ENCODE results near the gene IGHMBP2.

IGHMBP2 gene

GRCh38 chr11:68892576-68892975, 11.1 kb upstream of the IGHMBP2 start:
- H3K9ac ChIP-seq (ENCODE audit: low read depth, low read length): no peak overlapping the region
- no peaks in the 10 kb centered on the region for H3K27me3 ChIP-seq (ENCODE audit: control insufficient read depth, insufficient read depth, low read length)

GRCh38 chr11:68893282-68893681, 10.4 kb upstream of the IGHMBP2 start:
- Histone ChIP-seq H3K27me3 (ENCODE audit: control insufficient read depth, insufficient read depth, low read length) (no peaks in the 10 kb centered on the region), H3K9me3 (ENCODE audit: control insufficient read depth, insufficient read depth, low read length) (no peaks in the 10 kb centered on the region), H3K4me3 (ENCODE audit: low read depth, low read length) (no peak overlapping the region), H3K4me1 (ENCODE audit: control insufficient read depth, insufficient read depth, low read length) (peaks cover 3% of the 10 kb centered on the region), H3K36me3 (ENCODE audit: control insufficient read depth, insufficient read depth, low read length) (peaks cover 61% of the 10 kb centered on the region), H3K9ac (ENCODE audit: low read depth, low read length) (no peak overlapping the region)

More at GRCh38 chr11:68892576-68892975, 11.1 kb upstream of the IGHMBP2 start:
- no peak overlapping the region for H3K4me3 ChIP-seq (ENCODE audit: low read depth, low read length)
- H3K9me3 ChIP-seq (ENCODE audit: control insufficient read depth, insufficient read depth, low read length): no peaks in the 10 kb centered on the region
- H3K4me1 ChIP-seq (ENCODE audit: control insufficient read depth, insufficient read depth, low read length): peaks cover 3% of the 10 kb centered on the region
- H3K36me3 ChIP-seq (ENCODE audit: control insufficient read depth, insufficient read depth, low read length): peaks cover 54% of the 10 kb centered on the region

GRCh38 chr11:68896171-68896959, 7.3 kb upstream of the IGHMBP2 start:
- Histone ChIP-seq H3K9ac (ENCODE audit: low read depth, low read length) (no peak overlapping the region), H3K4me1 (ENCODE audit: control insufficient read depth, insufficient read depth, low read length) (no peaks in the 10 kb centered on the region), H3K9me3 (ENCODE audit: control insufficient read depth, insufficient read depth, low read length) (no peaks in the 10 kb centered on the region), H3K4me3 (ENCODE audit: low read depth, low read length) (no peak overlapping the region), H3K27me3 (ENCODE audit: control insufficient read depth, insufficient read depth, low read length) (no peaks in the 10 kb centered on the region), H3K36me3 (ENCODE audit: control insufficient read depth, insufficient read depth, low read length) (peaks cover 53% of the 10 kb centered on the region)

- peaks cover 49% of the 10 kb centered on the region for H3K36me3 ChIP-seq (ENCODE audit: control insufficient read depth, insufficient read depth, low read length)
These were observed 6.2 kb upstream of the IGHMBP2 start for GRCh38 chr11:68897441-68897840.

GRCh38 chr11:68900835-68901381, 2.8 kb upstream of the IGHMBP2 start:
- H3K27me3 ChIP-seq (ENCODE audit: control insufficient read depth, insufficient read depth, low read length): no peaks in the 10 kb centered on the region
- H3K9ac ChIP-seq (ENCODE audit: low read depth, low read length): no peak overlapping the region
- no peaks in the 10 kb centered on the region for H3K4me1 ChIP-seq (ENCODE audit: control insufficient read depth, insufficient read depth, low read length)
- H3K36me3 ChIP-seq (ENCODE audit: control insufficient read depth, insufficient read depth, low read length): peaks cover 36% of the 10 kb centered on the region
- no peak overlapping the region for H3K4me3 ChIP-seq (ENCODE audit: low read depth, low read length)
- no peaks in the 10 kb centered on the region for H3K9me3 ChIP-seq (ENCODE audit: control insufficient read depth, insufficient read depth, low read length)

More at GRCh38 chr11:68897441-68897840, 6.2 kb upstream of the IGHMBP2 start:
- H3K4me3 ChIP-seq (ENCODE audit: low read depth, low read length): no peak overlapping the region
- no peak overlapping the region for H3K9ac ChIP-seq (ENCODE audit: low read depth, low read length)
- no peaks in the 10 kb centered on the region for H3K4me1 ChIP-seq (ENCODE audit: control insufficient read depth, insufficient read depth, low read length)
- H3K27me3 ChIP-seq (ENCODE audit: control insufficient read depth, insufficient read depth, low read length): no peaks in the 10 kb centered on the region
- H3K9me3 ChIP-seq (ENCODE audit: control insufficient read depth, insufficient read depth, low read length): no peaks in the 10 kb centered on the region

- peak overlapping the region; percentile 87 for H3K4me3 ChIP-seq (ENCODE audit: low read depth, low read length)
- H3K27me3 ChIP-seq (ENCODE audit: control insufficient read depth, insufficient read depth, low read length): no peaks in the 10 kb centered on the region
- H3K9ac ChIP-seq (ENCODE audit: low read depth, low read length): peak overlapping the region; percentile 80
- no peaks in the 10 kb centered on the region for H3K9me3 ChIP-seq (ENCODE audit: control insufficient read depth, insufficient read depth, low read length)
- no peaks in the 10 kb centered on the region for H3K4me1 ChIP-seq (ENCODE audit: control insufficient read depth, insufficient read depth, low read length)
- peaks cover 13% of the 10 kb centered on the region for H3K36me3 ChIP-seq (ENCODE audit: control insufficient read depth, insufficient read depth, low read length)
These were observed 657 bp downstream of the IGHMBP2 start for GRCh38 chr11:68904248-68904847.

DNA sequence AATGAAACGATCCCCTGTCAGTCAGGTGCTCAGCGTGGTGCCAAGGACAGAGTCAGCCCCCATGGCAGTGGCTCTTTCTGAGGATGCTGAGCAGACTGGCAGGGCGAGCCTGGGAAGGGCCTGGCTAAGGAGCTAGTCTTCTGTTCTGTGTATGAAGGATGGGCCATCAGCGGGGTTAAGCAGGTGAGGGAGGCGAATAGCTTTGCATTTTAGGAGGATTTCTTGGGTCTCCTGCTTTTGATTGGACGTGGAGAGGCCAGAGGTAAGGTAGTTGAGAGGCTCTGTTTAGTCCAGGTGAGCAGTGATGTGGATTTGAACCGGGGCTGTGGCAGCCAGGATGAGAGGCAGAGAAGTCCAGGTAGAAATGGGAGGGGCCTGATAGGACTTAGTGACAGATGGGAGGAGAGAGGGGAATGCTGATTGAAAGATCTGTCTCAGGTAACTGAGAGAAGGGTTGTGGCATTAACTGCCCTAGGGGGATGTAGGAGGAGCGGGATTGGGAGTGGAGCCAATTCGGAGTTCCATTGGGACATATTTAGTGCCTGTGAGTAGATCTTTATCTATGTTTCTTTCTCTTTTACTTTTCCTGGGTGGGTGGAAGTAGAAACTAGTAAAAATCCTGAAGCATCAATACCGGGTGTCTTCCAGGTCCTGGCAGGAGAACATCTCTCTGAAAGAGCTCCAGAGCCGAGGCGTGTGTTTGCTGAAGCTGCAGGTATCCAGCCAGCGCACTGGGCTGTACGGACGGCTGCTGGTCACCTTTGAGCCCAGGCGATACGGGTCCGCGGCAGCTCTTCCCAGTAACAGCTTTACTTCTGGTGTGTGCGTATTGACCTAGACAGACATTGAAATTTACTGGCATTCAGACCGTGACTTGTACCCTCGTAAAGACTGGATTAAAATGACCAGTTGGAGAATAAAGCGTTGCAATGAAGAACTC, 2.0 kb downstream of the IGHMBP2 start:
- Histone ChIP-seq H3K27me3 (ENCODE audit: control insufficient read depth, insufficient read depth, low read length) (no peaks in the 10 kb centered on the region), H3K36me3 (ENCODE audit: control insufficient read depth, insufficient read depth, low read length) (peaks cover 10% of the 10 kb centered on the region), H3K9me3 (ENCODE audit: control insufficient read depth, insufficient read depth, low read length) (no peaks in the 10 kb centered on the region), H3K4me3 (ENCODE audit: low read depth, low read length) (no peak overlapping the region), H3K4me1 (ENCODE audit: control insufficient read depth, insufficient read depth, low read length) (no peaks in the 10 kb centered on the region), H3K9ac (ENCODE audit: low read depth, low read length) (no peak overlapping the region)

DNA sequence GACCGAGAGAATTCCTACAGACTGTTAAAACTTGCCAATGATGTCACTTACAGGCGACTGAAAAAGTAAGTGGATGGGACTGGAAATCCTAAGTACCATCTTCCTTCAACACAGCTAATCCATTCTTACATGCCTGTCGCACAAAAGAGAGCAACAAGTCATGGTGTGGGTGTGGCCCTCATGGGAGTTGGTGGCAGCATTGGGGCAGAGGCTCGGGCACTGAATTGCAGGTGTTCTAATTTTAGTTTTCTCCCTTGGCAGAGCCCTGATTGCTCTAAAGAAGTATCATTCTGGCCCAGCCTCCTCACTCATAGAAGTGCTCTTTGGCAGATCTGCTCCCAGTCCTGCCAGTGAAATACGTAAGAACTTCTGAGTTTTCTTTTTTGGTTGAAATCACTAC, 4.6 kb downstream of the IGHMBP2 start:
- peaks cover 8% of the 10 kb centered on the region for H3K36me3 ChIP-seq (ENCODE audit: control insufficient read depth, insufficient read depth, low read length)

DNA sequence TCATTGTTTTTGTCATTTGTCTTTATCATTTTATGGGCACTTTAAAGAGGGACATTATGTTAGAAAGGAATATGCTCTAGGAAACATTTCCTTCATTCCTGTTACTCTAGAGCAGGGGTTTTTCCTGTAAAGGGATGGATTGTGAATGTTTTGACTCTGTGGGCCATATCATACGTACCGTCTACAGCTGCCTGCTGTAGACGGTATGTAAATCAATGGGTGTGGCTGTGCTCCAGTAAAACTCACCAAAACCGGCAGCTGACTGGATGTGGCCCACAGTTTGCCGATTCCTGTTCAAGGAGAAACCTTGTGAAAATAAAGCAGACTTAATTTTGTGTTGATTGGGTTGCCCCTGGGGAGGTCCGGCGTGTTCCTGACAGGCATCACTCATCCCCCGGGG, 7.3 kb downstream of the IGHMBP2 start:
- Histone ChIP-seq H3K9ac (ENCODE audit: low read depth, low read length) (no peak overlapping the region), H3K9me3 (ENCODE audit: control insufficient read depth, insufficient read depth, low read length) (no peaks in the 10 kb centered on the region), H3K4me3 (ENCODE audit: low read depth, low read length) (no peak overlapping the region), H3K4me1 (ENCODE audit: control insufficient read depth, insufficient read depth, low read length) (no peaks in the 10 kb centered on the region), H3K27me3 (ENCODE audit: control insufficient read depth, insufficient read depth, low read length) (no peaks in the 10 kb centered on the region), H3K36me3 (ENCODE audit: control insufficient read depth, insufficient read depth, low read length) (peaks cover 7% of the 10 kb centered on the region)

More for the DNA sequence above, 4.6 kb downstream of the IGHMBP2 start:
- H3K4me3 ChIP-seq (ENCODE audit: low read depth, low read length): no peak overlapping the region
- H3K4me1 ChIP-seq (ENCODE audit: control insufficient read depth, insufficient read depth, low read length): no peaks in the 10 kb centered on the region
- no peak overlapping the region for H3K9ac ChIP-seq (ENCODE audit: low read depth, low read length)
- no peaks in the 10 kb centered on the region for H3K9me3 ChIP-seq (ENCODE audit: control insufficient read depth, insufficient read depth, low read length)
- no peaks in the 10 kb centered on the region for H3K27me3 ChIP-seq (ENCODE audit: control insufficient read depth, insufficient read depth, low read length)

- Histone ChIP-seq H3K36me3 (ENCODE audit: control insufficient read depth, insufficient read depth, low read length) (peaks cover 7% of the 10 kb centered on the region), H3K9me3 (ENCODE audit: control insufficient read depth, insufficient read depth, low read length) (no peaks in the 10 kb centered on the region), H3K9ac (ENCODE audit: low read depth, low read length) (no peak overlapping the region), H3K4me1 (ENCODE audit: control insufficient read depth, insufficient read depth, low read length) (no peaks in the 10 kb centered on the region), H3K4me3 (ENCODE audit: low read depth, low read length) (no peak overlapping the region), H3K27me3 (ENCODE audit: control insufficient read depth, insufficient read depth, low read length) (no peaks in the 10 kb centered on the region)
These were observed 8.0 kb downstream of the IGHMBP2 start for GRCh38 chr11:68911731-68912130.

- Histone ChIP-seq H3K9me3 (ENCODE audit: control insufficient read depth, insufficient read depth, low read length) (no peaks in the 10 kb centered on the region), H3K27me3 (ENCODE audit: control insufficient read depth, insufficient read depth, low read length) (no peaks in the 10 kb centered on the region), H3K36me3 (ENCODE audit: control insufficient read depth, insufficient read depth, low read length) (peaks cover 8% of the 10 kb centered on the region), H3K9ac (ENCODE audit: low read depth, low read length) (no peak overlapping the region), H3K4me3 (ENCODE audit: low read depth, low read length) (no peak overlapping the region), H3K4me1 (ENCODE audit: control insufficient read depth, insufficient read depth, low read length) (no peaks in the 10 kb centered on the region)
These were observed 8.6 kb downstream of the IGHMBP2 start for GRCh38 chr11:68912254-68912653.

Data from iPS-15b (cell line).